HL-60 (cell line): ENCODE data around the gene PIAS4.

Source experiments
- DNase-seq, 2 experiments: peaks; one replicate each; pipeline ENCODE4 v3.0.0-alpha.2; 2010 to 2020; ENCODE audit warnings: low read depth in 1 of 2, low spot score in 1 of 2
- H3K27ac ChIP-seq: fragments of 250-450 bp; sonication (Bioruptor Pico); replicated peaks from 2 replicates; pipeline ENCODE4 v1.5.1; 2020; ENCODE audit warnings: mild to moderate bottlenecking, moderate library complexity
- H3K27me3 ChIP-seq: fragments of 250-450 bp; sonication (Bioruptor Pico); 2 replicates; pipeline ENCODE4 v1.5.1; 2021; ENCODE audit warnings: mild to moderate bottlenecking, moderate library complexity; ENCODE audit not compliant: insufficient read depth, poor library complexity, severe bottlenecking
- H3K4me3 ChIP-seq: replicated peaks from 2 replicates; pipeline ENCODE4 v1.5.1; 2011; ENCODE audit warnings: mild to moderate bottlenecking, control low read depth, low read length; ENCODE audit not compliant: insufficient read depth
- CTCF ChIP-seq: IDR thresholded peaks from one replicate; pipeline ENCODE4 v1.5.1; 2011; ENCODE audit warnings: low read length, control low read depth, inconsistent platforms; ENCODE audit not compliant: insufficient read depth
- GABPA ChIP-seq: IDR thresholded peaks from 2 replicates; pipeline ENCODE4 v1.6.1; 2012; ENCODE audit warnings: low read depth
- POLR2AphosphoS5 ChIP-seq: IDR thresholded peaks from 2 replicates; pipeline ENCODE4 v1.6.1; 2012; ENCODE audit warnings: low read depth
- REST ChIP-seq: IDR thresholded peaks from 2 replicates; pipeline ENCODE4 v1.6.1; 2012; ENCODE audit warnings: low read depth; ENCODE audit not compliant: insufficient replicate concordance
- SPI1 ChIP-seq: IDR thresholded peaks from 2 replicates; pipeline ENCODE4 v1.6.1; 2012; ENCODE audit warnings: low read depth, mild to moderate bottlenecking, borderline replicate concordance

The PIAS4 gene

DNA sequence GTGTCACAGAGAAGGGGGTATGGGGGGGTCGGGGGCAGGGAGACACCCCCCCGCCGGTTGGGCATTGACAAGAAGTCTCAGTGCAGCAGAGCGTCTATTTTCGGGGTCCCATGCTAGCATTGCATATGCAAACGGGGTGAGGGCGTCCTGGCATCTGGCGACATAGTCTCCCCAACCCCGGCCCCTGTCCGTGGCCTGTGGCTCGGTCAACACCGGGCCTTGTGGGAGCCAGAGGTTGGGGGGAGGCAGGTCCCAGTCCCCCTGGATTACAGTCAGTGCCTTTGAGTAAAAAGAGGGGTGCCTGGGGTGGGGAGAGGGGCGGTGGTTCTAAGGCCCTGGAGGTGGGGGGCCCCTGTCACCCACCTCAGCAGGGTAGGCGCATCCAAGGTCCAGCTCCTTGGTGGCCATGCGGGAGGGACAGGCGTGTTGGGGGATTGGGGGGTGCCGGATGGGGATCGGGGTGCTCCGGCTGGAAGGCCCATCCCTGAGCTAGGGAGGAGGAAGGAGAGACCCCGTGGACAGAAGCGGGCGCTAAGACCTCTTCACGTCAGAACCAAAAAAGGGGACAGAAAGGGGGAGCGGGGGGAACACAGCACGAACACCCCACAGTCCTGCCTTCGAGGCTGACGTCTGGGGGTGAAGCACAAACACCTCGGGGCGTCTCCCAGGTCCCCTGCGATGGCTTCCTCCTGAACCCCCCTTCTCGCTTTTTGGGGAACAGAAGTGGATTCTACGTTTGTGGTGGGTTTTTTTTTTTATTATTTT, 38.2 kb downstream of the PIAS4 start:
- Histone ChIP-seq H3K4me3 (no peak overlapping the region), H3K27ac (no peak overlapping the region), H3K27me3 (no peaks in the 10 kb centered on the region)
- TF ChIP-seq SPI1 (no peak), CTCF (no peak), POLR2AphosphoS5 (no peak; the same call in 1 of the 2 replicates), REST (no peak), GABPA (no peak)
- no peak for DNase-seq

GRCh38 chr19:4046362-4046691, 38.8 kb downstream of the PIAS4 start:
- no peak overlapping the region for H3K4me3 ChIP-seq
- DNase-seq, result no peak
- H3K27ac ChIP-seq, result no peak overlapping the region
- no peaks in the 10 kb centered on the region for H3K27me3 ChIP-seq
- no peak for TF ChIP-seq GABPA
- TF ChIP-seq CTCF, result no peak
- no peak for TF ChIP-seq REST
- no peak for TF ChIP-seq POLR2AphosphoS5
- no peak for TF ChIP-seq SPI1

DNA sequence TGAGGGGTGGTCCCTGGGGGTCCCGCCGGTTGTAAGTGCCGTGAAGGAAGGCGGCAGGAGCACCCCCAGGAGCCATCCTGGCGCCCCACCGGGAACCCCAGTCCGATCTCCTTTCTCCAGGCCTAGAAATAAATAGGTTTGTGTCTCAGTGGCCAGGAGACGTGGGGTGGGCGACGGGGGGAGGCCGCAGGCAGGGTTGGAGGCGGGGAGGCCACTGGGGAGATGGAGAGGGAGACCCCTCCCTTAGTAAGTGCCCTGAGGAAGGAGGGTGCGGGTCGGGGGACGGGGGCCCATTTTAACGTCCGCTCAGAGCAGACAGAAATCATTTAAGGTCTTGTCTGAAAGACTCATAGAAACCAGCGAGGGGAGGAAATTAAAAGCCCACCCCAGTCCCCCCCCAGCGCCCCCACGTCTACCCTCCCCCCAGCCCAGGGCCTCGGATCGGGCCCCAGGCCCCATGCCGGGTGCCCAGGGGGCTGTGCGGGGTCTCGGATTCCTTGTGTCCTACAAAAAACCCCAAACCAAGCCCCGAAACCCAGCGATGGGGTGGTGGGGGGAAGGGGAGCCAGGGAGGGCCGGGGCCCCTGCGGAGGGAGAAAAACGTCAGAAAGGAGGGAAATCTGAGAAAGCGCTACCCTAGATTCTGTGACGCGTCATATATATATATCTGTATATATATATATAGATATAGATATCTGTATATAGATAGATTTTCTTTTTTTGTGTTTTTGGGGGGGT, 39.6 kb downstream of the PIAS4 start:
- H3K4me3 ChIP-seq, result no peak overlapping the region
- no peaks in the 10 kb centered on the region for H3K27me3 ChIP-seq
- TF ChIP-seq SPI1 (no peak), POLR2AphosphoS5 (no peak), CTCF (no peak), GABPA (no peak)
- DNase-seq, result no peak
- H3K27ac ChIP-seq, result no peak overlapping the region
